HG02840 (cell line): ENCODE data around the gene SLC5A10.
"Not testable (repeated sequence)": the region's sequence is repeated elsewhere in the genome, so short reads cannot be mapped to it uniquely, and the experiment has no call there.

Experiments used
- ATAC-seq: cut with Tn5 transposase; IDR thresholded peaks from one replicate; pipeline ENCODE4 v1.9.1; 2021; ENCODE audit warnings: mild to moderate bottlenecking, moderate library complexity, moderate number of reproducible peaks; ENCODE audit not compliant: unreplicated experiment, low FRiP score

Gene SLC5A10

DNA sequence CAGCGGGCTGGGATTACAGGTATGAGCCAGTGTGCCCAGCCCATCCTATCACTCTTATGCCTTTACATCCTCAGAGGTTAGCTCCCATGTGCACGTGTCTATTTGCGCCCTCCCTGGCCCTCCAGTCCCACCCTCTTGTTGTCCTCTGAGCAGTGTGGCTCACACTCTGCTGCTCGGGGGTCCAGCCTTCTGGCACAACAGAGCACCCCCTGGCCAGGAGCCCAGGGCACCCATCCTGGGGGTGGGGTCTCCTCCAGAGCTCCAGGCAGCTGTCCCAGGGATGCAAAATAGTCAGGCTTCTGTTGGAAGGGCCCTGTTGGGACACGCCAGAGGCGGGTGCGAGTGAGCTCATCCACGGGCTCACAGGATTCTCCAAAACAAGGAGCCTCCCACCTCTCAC, 64.3 kb downstream of the SLC5A10 start:
- no peak for ATAC-seq

- ATAC-seq: no peak
Measured at GRCh38 chr17:19016881-19017280, 64.9 kb downstream of the SLC5A10 start.

DNA sequence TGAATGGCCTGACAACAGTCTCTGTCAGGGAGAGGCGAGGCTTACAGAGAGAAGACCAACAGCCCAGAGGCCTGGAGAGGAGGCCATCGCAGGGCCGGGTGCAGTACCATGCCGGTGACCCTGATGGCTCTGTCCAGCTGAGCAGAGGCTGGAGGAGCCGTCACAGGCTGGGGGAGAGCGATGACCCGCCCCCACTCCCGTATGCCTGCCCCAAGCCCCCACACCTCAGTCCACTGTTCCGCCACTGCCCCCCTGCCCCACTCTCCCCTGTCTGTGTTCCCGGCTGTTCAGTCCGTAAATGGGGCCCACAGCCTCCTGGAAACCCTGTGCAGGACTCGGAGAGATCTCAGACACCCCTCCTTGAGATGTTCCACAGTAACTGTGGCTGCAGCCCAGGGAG, 65.4 kb downstream of the SLC5A10 start:
- no peak for ATAC-seq

GRCh38 chr17:19017804-19018599, 66.0 kb downstream of the SLC5A10 start:
- ATAC-seq: no peak

GRCh38 chr17:19018600-19018950, 66.6 kb downstream of the SLC5A10 start:
- ATAC-seq: no peak

GRCh38 chr17:19019041-19019941, 67.3 kb downstream of the SLC5A10 start:
- no peak for ATAC-seq

DNA sequence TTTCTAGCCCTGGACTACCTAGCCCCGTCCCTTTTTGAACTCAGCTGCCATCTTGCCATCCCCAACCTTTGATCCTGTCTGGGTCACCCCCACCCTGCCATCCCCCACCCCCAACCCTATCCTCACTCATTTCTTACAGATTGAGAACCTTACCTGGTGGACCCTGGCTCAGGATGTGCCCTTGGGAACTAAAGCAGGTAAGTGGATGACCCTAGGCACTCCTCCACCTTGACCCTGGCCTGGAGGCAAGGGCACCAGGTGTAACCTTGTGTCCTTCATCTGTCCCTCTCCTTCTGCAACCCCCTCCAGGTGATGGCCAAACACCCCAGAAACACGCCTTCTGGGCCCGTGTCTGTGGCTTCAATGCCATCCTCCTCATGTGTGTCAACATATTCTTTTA, 68.1 kb downstream of the SLC5A10 start:
- ATAC-seq: no peak

- ATAC-seq: not testable (repeated sequence)
Measured at GRCh38 chr17:19021011-19021621, 69.2 kb downstream of the SLC5A10 start.

- no peak for ATAC-seq
Measured at GRCh38 chr17:19021622-19022083, 69.7 kb downstream of the SLC5A10 start.

DNA sequence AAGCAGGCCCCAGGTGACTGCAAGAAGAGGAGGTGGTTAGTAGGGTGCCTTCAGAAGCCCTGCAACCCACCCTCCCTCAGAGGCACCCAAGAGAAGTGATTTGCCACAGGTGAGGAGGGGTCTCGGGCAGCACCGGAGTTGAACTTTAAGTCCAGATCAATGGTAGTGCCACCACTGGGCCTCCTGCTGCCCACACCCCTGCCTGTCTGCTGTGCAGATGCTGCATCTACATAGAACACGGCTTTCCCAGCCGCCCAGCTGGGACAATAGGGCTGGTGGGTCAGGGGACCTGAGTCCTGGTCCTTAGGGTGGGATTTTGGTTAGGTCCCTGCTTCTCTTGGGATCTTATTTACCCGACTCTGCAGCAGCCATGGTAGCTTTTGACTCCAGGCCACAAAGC, 70.2 kb downstream of the SLC5A10 start:
- no peak for ATAC-seq

DNA sequence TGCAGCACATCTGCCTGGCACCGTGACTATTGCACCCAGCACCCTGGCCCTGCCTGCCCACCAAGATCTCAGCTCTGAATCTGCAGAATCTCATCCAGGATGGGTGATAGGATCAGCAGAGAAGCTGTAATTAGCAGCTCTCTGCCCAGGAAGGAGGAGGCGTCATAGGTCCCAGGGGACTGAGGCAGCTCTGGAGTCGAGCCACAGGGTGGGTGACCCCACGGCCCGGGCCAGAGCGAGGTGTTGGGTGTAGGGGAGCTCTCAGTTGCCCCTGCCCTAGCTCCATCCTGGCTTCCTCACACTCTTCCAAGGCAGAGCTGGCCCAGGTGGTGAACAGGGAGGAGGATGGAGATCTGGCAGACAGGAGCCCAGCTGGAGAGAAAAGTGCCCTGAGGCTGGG, 70.8 kb downstream of the SLC5A10 start:
- no peak for ATAC-seq

- ATAC-seq: no peak
Measured at GRCh38 chr17:19023209-19023999, 71.4 kb downstream of the SLC5A10 start.

DNA sequence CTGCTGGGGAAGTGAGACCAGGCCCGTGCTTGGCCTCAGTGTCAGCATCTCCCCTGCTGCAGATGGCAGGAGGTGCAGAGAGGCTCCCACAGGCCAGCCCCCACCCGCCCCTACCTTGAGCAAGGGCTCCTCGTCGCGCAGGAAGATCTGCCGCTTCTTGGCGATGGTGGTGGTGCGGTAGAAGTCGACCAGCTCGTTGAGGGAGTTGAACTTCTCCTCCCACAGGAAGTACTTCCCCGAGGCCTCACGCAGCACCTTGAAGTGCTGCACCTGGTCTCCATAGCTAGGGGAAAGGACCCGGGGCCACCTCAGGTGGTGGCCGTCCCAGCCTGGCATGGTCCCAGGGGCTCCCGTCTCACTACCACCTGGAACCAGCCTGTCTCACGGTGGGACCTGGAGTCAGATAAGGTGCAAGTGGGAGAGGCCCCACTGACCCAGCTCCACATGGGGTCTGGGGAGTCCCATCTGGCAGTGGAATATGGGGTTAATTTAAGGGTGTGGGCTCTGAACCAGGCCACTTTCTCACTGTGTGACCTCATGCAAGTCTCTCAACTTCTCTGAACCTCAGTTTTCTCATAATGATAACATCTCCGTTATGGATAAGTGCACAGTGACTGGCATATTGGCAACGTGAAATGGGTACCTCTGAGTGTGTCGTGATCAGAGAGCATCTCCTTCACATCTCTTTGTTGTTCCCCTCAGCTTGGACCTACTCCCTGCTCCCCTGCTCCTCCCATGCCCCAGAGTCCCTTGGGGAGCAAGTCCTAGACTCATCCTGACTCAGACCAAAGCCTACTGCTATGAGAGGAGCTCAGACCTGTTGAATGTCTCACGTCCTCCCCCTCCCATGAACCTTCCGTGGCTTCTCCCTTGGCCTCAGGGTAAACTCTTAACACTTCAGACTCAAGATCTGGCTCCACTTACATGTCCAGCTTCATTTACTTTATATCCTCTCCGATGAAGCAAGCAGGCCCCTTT, 72.4 kb downstream of the SLC5A10 start:
- no peak for ATAC-seq

DNA sequence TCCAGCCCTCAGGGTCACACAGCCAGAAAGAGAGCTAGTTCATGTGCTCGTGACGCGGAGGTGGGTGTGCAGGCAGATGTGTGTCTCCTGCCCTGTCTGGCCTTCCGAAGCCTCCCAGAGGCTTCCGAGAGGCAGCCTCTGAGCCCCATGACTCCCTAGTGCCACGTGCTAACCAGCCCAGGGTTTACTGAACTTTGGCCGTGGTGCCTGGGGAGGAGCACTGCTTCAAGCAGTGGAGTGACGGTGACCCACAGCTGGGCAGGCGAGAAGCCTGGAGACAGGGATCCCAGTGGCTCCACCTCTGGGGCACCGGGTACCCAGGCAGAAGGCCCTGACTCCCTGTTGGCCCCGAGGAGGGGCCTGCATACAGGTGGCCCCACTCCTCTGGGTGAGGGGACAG, 76.7 kb downstream of the SLC5A10 start:
- ATAC-seq: not testable (repeated sequence)

DNA sequence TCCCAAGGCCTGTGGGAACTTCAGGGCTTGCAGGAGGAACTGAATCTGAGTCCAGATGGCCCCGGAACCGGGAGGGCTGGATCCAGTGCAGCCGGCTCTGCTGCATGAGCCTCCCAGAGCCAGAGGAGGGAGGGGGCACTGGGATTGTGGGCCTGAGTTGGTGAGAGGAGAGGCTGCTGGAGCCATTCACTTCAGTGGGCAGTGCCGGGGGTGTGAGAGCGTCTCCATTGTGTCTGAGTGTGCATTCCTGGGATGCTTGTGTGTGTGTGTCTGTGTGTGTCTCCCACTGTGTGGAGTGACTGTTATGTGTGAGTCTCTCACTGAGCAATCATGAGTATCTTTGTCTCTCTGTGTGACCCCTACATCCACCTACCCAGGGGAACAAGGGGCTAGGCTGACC, 77.8 kb downstream of the SLC5A10 start:
- not testable (repeated sequence) for ATAC-seq

GRCh38 chr17:19030771-19031449, 78.9 kb downstream of the SLC5A10 start:
- ATAC-seq: not testable (repeated sequence)

DNA sequence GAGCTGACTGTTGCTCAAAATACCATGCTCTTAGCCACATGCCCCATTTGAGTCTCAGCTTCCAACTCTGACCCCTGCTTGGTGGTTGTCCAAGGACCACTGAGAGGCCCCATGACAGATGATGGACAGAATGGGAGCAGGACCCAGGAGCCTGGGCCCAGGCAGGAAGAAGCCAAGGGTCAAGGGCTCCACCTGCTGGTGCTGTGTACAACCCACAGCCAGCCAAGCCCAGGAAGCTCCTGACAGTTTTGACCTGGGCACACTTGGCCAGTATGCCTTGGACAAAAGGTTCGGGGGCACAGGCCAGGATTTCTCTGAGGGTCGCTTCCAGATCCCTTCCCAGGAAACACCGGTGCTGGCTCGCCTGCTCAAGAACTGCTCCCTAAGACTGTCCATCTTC, 79.8 kb downstream of the SLC5A10 start:
- ATAC-seq: not testable (repeated sequence)

GRCh38 chr17:19032377-19032988, 80.5 kb downstream of the SLC5A10 start:
- peak; percentile 50 for ATAC-seq
